ENCODE results near the gene LRP10. TPM values are rescaled to one million over a fixed set of nuclear protein-coding genes. Genes with fewer than 3 reads are reported as not detected.
"Not testable (repeated sequence)": the region's sequence is repeated elsewhere in the genome, so short reads cannot be mapped to it uniquely, and the experiment has no call there.

Gene LRP10
- total RNA-seq, 4 donors from 2014 or later: 82.3 to 151 (median 97.0) TPM

DNA sequence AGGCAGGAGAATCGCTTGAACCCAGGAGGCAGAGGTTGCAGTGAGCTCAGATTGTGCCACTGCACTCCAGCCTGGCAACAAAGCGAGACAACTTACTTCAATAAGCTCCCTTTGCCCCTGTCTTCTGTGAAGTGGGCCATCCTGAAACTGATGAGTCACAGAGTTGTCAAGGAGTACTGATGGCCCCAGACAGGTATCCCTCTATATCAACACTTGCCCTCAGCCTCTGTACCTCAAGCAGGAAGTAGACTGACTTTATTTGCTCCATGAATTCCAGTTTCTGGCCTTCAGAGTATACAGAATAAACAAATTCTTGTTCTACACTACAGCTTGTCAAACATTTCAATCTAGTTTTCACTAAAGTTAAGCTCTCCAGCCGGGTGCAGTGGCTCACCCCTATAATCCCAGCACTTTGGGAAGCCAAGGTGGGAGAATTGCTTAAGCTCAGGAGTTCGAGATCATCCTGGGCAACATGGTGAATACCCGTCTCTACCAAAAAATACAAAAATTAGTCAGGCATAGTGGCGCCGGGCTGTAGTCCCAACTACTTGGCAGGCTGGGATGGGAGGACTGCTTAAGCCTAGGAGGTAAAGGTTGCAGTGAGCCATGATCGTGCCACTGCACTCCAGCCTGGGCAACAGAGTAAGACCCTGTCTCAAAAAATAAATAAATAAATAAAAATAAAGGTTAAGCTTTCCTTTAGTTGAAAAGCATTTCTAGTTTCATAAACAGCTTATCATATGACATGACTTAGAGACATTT lies 16.4 kb upstream of the LRP10 start:
- Histone ChIP-seq H3K27ac (no peak overlapping the region), H3K4me3 (no peak overlapping the region), H3K4me1 (peaks cover 0 to 35% (median 24%) of the 10 kb centered on the region in 4 donors), H3K27me3 (no peaks in the 10 kb centered on the region), H3K9me3 (no peaks in the 10 kb centered on the region), H3K36me3 (no peaks in the 10 kb centered on the region)
- TF ChIP-seq EP300 (IDR thresholded peaks at IDR 0.05) (no peak), POLR2A (IDR thresholded peaks at IDR 0.05) (no peak)
- TF ChIP-seq, protein P1, sequence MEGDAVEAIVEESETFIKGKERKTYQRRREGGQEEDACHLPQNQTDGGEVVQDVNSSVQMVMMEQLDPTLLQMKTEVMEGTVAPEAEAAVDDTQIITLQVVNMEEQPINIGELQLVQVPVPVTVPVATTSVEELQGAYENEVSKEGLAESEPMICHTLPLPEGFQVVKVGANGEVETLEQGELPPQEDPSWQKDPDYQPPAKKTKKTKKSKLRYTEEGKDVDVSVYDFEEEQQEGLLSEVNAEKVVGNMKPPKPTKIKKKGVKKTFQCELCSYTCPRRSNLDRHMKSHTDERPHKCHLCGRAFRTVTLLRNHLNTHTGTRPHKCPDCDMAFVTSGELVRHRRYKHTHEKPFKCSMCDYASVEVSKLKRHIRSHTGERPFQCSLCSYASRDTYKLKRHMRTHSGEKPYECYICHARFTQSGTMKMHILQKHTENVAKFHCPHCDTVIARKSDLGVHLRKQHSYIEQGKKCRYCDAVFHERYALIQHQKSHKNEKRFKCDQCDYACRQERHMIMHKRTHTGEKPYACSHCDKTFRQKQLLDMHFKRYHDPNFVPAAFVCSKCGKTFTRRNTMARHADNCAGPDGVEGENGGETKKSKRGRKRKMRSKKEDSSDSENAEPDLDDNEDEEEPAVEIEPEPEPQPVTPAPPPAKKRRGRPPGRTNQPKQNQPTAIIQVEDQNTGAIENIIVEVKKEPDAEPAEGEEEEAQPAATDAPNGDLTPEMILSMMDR (IDR thresholded peaks at IDR 0.05): no peak
- no peak for DNase-seq (ENCODE audit: low spot score in 2 of 2)
- 91 to 94% methylated on average over 8 of the region's 8 CpGs for WGBS, 2 donors

DNA sequence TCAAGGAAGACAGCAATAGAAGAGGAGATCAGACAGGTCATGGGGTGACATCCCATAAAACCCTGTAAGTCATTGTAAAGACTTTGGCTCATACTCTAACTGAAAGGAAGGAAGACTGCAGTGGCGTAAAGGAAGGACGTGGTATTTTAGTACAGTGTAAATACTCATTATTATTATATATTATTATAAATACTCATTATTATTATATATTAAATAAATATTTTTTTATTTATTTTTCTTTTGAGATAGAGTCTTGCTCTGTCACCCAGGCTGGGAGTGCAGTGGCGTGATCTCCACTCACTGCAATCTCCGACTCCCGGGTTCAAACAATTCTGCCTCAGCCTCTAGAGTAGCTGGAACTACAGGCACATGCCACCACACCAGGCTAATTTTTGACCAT lies 15.1 kb upstream of the LRP10 start:
- TF ChIP-seq EP300 (IDR thresholded peaks at IDR 0.05) (no peak), POLR2A (IDR thresholded peaks at IDR 0.05) (no peak)
- TF ChIP-seq, protein P1 (IDR thresholded peaks at IDR 0.05): no peak
- no peak overlapping the region for H3K4me3 ChIP-seq
- peaks cover 0 to 22% (median 12%) of the 10 kb centered on the region in 4 donors for H3K4me1 ChIP-seq
- H3K27ac ChIP-seq: no peak overlapping the region
- WGBS, 2 donors: 90 to 96% methylated on average over 5 of the region's 5 CpGs
- no peaks in the 10 kb centered on the region for H3K9me3 ChIP-seq
- no peaks in the 10 kb centered on the region for H3K36me3 ChIP-seq
- no peaks in the 10 kb centered on the region for H3K27me3 ChIP-seq
- DNase-seq (ENCODE audit: low spot score in 2 of 2): no peak

DNA sequence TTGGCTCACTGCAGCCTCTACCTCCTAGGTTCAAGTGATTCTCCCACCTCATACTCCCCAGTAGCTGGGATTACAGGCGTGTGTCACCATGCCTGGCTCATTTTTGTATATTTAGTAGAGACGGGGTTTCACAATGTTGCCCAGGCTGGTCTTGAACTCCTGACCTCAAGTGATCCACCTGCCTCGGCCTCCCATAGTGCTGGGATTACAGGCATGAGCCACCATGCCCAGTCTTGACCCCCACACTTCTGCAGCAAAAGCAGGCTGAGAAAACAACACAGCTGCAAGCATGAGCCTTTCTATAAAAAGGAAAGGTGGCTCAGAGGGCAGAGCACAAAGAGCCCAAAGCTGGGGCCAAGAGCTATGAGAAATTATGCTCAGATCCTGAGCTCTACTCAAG lies 11.2 kb upstream of the LRP10 start:
- H3K27ac ChIP-seq; H3K9me3 ChIP-seq; H3K36me3 ChIP-seq; DNase-seq (ENCODE audit: low spot score in 2 of 2); H3K4me3 ChIP-seq; H3K4me1 ChIP-seq; H3K27me3 ChIP-seq: not testable (repeated sequence)
- WGBS, 2 donors: 76 to 90% methylated on average over 3 of the region's 3 CpGs

DNA sequence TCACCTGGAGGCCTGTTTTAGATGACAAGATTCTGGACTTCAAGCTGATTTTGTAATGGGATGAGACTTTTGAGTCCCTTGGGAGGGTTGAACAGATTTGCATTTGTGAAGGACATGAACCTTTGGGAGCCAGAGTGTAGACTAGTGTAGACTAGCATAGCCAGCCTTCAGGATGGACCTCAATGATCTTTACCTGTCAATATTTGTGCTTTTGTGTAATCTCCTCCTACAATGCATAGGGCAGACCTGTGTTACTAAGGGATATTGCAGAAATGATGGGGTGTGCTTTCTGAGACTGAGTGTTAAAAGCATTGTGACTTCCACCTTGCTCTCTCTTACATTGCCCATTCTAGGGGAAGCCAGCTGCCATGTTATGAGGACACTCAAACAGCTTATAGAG lies 9.9 kb upstream of the LRP10 start:
- TF ChIP-seq, protein P1 (IDR thresholded peaks at IDR 0.05): no peak
- TF ChIP-seq EP300 (IDR thresholded peaks at IDR 0.05): no peak
- no peak for TF ChIP-seq POLR2A (IDR thresholded peaks at IDR 0.05)
- no peak for DNase-seq (ENCODE audit: low spot score in 2 of 2)
- Histone ChIP-seq H3K27me3 (no peaks in the 10 kb centered on the region), H3K27ac (no peak overlapping the region), H3K4me3 (no peak overlapping the region), H3K9me3 (no peaks in the 10 kb centered on the region), H3K36me3 (no peaks in the 10 kb centered on the region), H3K4me1 (no peaks in the 10 kb centered on the region)

DNA sequence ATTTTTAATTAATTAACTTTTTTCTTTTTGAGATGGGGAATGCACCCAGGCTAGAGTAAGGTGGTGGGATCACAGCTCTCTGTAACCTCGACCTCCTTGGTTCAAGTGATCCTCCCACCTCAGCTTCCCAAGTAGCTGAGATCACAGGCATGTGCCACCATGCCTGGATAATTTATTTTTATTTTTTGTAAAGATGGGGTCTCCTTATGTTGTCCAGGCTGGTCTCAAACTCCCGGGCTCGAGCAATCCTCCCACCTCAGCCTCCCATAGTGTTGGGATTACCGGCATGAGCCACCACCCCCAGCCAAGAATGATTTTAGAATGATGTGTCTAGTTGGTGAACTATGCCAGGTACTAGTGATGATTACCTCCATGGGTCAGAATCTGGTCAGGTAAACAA lies 6.6 kb upstream of the LRP10 start:
- Histone ChIP-seq H3K27me3 (no peaks in the 10 kb centered on the region), H3K9me3 (no peaks in the 10 kb centered on the region), H3K36me3 (no peaks in the 10 kb centered on the region), H3K4me3 (no peak overlapping the region), H3K27ac (no peak overlapping the region), H3K4me1 (peaks cover 0 to 5% (median 3%) of the 10 kb centered on the region in 4 donors)
- DNase-seq (ENCODE audit: low spot score in 2 of 2): no peak
- 90 to 95% methylated on average over 4 of the region's 4 CpGs for WGBS, 2 donors
- TF ChIP-seq EP300 (IDR thresholded peaks at IDR 0.05) (no peak), POLR2A (IDR thresholded peaks at IDR 0.05) (no peak)
- TF ChIP-seq, protein P1 (IDR thresholded peaks at IDR 0.05): no peak
